ENCODE data around the gene SDC3. TPM values are rescaled to one million over a fixed set of nuclear protein-coding genes. Genes with fewer than 3 reads are reported as not detected.
"Not testable (repeated sequence)": the region's sequence is repeated elsewhere in the genome, so short reads cannot be mapped to it uniquely, and the experiment has no call there.

Gene SDC3
- total and polyA plus RNA-seq, 5 donors from 2014 or later = 0.12 TPM; not detected in 4

GRCh38 chr1:30868833-30869435 lies 39.6 kb downstream of the SDC3 start:
- H3K9me3 ChIP-seq (ENCODE audit: control insufficient read depth in 2 of 2, low read length in 2 of 2) = no peaks in the 10 kb centered on the region
- no peaks in the 10 kb centered on the region for H3K4me1 ChIP-seq (ENCODE audit: control insufficient read depth, insufficient read depth, low read length, poor library complexity, severe bottlenecking)
- no peak overlapping the region for H3K27ac Mint-ChIP-seq
- ATAC-seq (ENCODE audit: low read depth in 2 of 2) (no peak), DNase-seq (no peak)
- H3K4me3 ChIP-seq (ENCODE audit: low read depth, low read length) = no peak overlapping the region
- no peaks in the 10 kb centered on the region for H3K36me3 Mint-ChIP-seq
- H3K27ac ChIP-seq (ENCODE audit: insufficient read depth, low read length, poor library complexity, severe bottlenecking) = no peak overlapping the region
- H3K27me3 Mint-ChIP-seq = peaks cover 26% of the 10 kb centered on the region
- peaks cover 0 to 2% (median 0%) of the 10 kb centered on the region in 7 donors for H3K9me3 Mint-ChIP-seq
- peaks cover 0 to 2% (median 0%) of the 10 kb centered on the region in 4 donors for H3K4me1 Mint-ChIP-seq
- no peaks in the 10 kb centered on the region for H3K27me3 ChIP-seq (ENCODE audit: control insufficient read depth, insufficient read depth, low read length)
- H3K36me3 ChIP-seq (ENCODE audit: control insufficient read depth, insufficient read depth, low read length) = no peaks in the 10 kb centered on the region
- H3K4me3 Mint-ChIP-seq = no peak overlapping the region

- H3K36me3 ChIP-seq (ENCODE audit: control insufficient read depth, insufficient read depth, low read length); ATAC-seq (ENCODE audit: low read depth in 2 of 2); H3K4me1 ChIP-seq (ENCODE audit: control insufficient read depth, insufficient read depth, low read length, poor library complexity, severe bottlenecking); H3K27ac Mint-ChIP-seq; H3K36me3 Mint-ChIP-seq; H3K27ac ChIP-seq (ENCODE audit: insufficient read depth, low read length, poor library complexity, severe bottlenecking); H3K4me1 Mint-ChIP-seq; H3K4me3 Mint-ChIP-seq; H3K27me3 ChIP-seq (ENCODE audit: control insufficient read depth, insufficient read depth, low read length); H3K9me3 ChIP-seq (ENCODE audit: control insufficient read depth in 2 of 2, low read length in 2 of 2); DNase-seq; H3K4me3 ChIP-seq (ENCODE audit: low read depth, low read length); H3K9me3 Mint-ChIP-seq: not testable (repeated sequence)
- H3K27me3 Mint-ChIP-seq = peaks cover 26% of the 10 kb centered on the region
Measured at GRCh38 chr1:30868057-30868456, 40.5 kb downstream of the SDC3 start.

GRCh38 chr1:30867537-30867936 lies 41.0 kb downstream of the SDC3 start:
- Histone ChIP-seq H3K9me3 (ENCODE audit: control insufficient read depth in 2 of 2, low read length in 2 of 2) (no peaks in the 10 kb centered on the region), H3K4me1 (ENCODE audit: control insufficient read depth, insufficient read depth, low read length, poor library complexity, severe bottlenecking) (no peaks in the 10 kb centered on the region), H3K27me3 (ENCODE audit: control insufficient read depth, insufficient read depth, low read length) (no peaks in the 10 kb centered on the region), H3K36me3 (ENCODE audit: control insufficient read depth, insufficient read depth, low read length) (no peaks in the 10 kb centered on the region), H3K4me3 (ENCODE audit: low read depth, low read length) (no peak overlapping the region), H3K27ac (ENCODE audit: insufficient read depth, low read length, poor library complexity, severe bottlenecking) (no peak overlapping the region)
- Mint-ChIP-seq H3K9me3 (peaks cover 0 to 2% (median 0%) of the 10 kb centered on the region in 7 donors), H3K27ac (no peak overlapping the region), H3K36me3 (no peaks in the 10 kb centered on the region), H3K27me3 (peaks cover 28% of the 10 kb centered on the region), H3K4me1 (peaks cover 0 to 2% (median 0%) of the 10 kb centered on the region in 4 donors), H3K4me3 (no peak overlapping the region)
- ATAC-seq (ENCODE audit: low read depth in 2 of 2) (no peak), DNase-seq (no peak)

GRCh38 chr1:30866594-30866993 lies 42.0 kb downstream of the SDC3 start:
- Mint-ChIP-seq H3K27ac (no peak overlapping the region), H3K36me3 (no peaks in the 10 kb centered on the region), H3K4me3 (no peak overlapping the region), H3K27me3 (peaks cover 34% of the 10 kb centered on the region), H3K4me1 (peaks cover 0 to 2% (median 0%) of the 10 kb centered on the region in 4 donors), H3K9me3 (peaks cover 0 to 2% (median 0%) of the 10 kb centered on the region in 7 donors)
- H3K4me3 ChIP-seq (ENCODE audit: low read depth, low read length) = no peak overlapping the region
- DNase-seq = no peak
- H3K36me3 ChIP-seq (ENCODE audit: control insufficient read depth, insufficient read depth, low read length) = no peaks in the 10 kb centered on the region
- no peak for ATAC-seq (ENCODE audit: low read depth in 2 of 2)
- H3K27ac ChIP-seq (ENCODE audit: insufficient read depth, low read length, poor library complexity, severe bottlenecking) = no peak overlapping the region
- no peaks in the 10 kb centered on the region for H3K27me3 ChIP-seq (ENCODE audit: control insufficient read depth, insufficient read depth, low read length)
- no peaks in the 10 kb centered on the region for H3K4me1 ChIP-seq (ENCODE audit: control insufficient read depth, insufficient read depth, low read length, poor library complexity, severe bottlenecking)
- H3K9me3 ChIP-seq (ENCODE audit: control insufficient read depth in 2 of 2, low read length in 2 of 2) = no peaks in the 10 kb centered on the region

- Histone ChIP-seq H3K4me1 (ENCODE audit: control insufficient read depth, insufficient read depth, low read length, poor library complexity, severe bottlenecking) (no peaks in the 10 kb centered on the region), H3K36me3 (ENCODE audit: control insufficient read depth, insufficient read depth, low read length) (no peaks in the 10 kb centered on the region), H3K9me3 (ENCODE audit: control insufficient read depth in 2 of 2, low read length in 2 of 2) (no peaks in the 10 kb centered on the region), H3K4me3 (ENCODE audit: low read depth, low read length) (no peak overlapping the region), H3K27ac (ENCODE audit: insufficient read depth, low read length, poor library complexity, severe bottlenecking) (no peak overlapping the region), H3K27me3 (ENCODE audit: control insufficient read depth, insufficient read depth, low read length) (no peaks in the 10 kb centered on the region)
- ATAC-seq (ENCODE audit: low read depth in 2 of 2) = no peak
- Mint-ChIP-seq H3K4me1 (peaks cover 0 to 2% (median 0%) of the 10 kb centered on the region in 4 donors), H3K9me3 (peaks cover 0 to 2% (median 0%) of the 10 kb centered on the region in 7 donors), H3K36me3 (no peaks in the 10 kb centered on the region), H3K27ac (no peak overlapping the region), H3K27me3 (peaks cover 34% of the 10 kb centered on the region), H3K4me3 (no peak overlapping the region)
- DNase-seq = no peak
Measured at GRCh38 chr1:30864681-30865080, 43.9 kb downstream of the SDC3 start.

- Mint-ChIP-seq H3K9me3 (peaks cover 0 to 2% (median 0%) of the 10 kb centered on the region in 7 donors), H3K27me3 (peaks cover 34% of the 10 kb centered on the region), H3K36me3 (no peaks in the 10 kb centered on the region), H3K27ac (no peak overlapping the region), H3K4me3 (no peak overlapping the region), H3K4me1 (no peaks in the 10 kb centered on the region)
- no peak for DNase-seq
- H3K27me3 ChIP-seq (ENCODE audit: control insufficient read depth, insufficient read depth, low read length) = no peaks in the 10 kb centered on the region
- H3K4me3 ChIP-seq (ENCODE audit: low read depth, low read length) = no peak overlapping the region
- H3K9me3 ChIP-seq (ENCODE audit: control insufficient read depth in 2 of 2, low read length in 2 of 2) = no peaks in the 10 kb centered on the region
- no peak for ATAC-seq (ENCODE audit: low read depth in 2 of 2)
- H3K36me3 ChIP-seq (ENCODE audit: control insufficient read depth, insufficient read depth, low read length) = no peaks in the 10 kb centered on the region
- no peak overlapping the region for H3K27ac ChIP-seq (ENCODE audit: insufficient read depth, low read length, poor library complexity, severe bottlenecking)
- no peaks in the 10 kb centered on the region for H3K4me1 ChIP-seq (ENCODE audit: control insufficient read depth, insufficient read depth, low read length, poor library complexity, severe bottlenecking)
Measured at GRCh38 chr1:30863858-30864604, 44.5 kb downstream of the SDC3 start.

- H3K4me1 Mint-ChIP-seq = peaks cover 0 to 2% (median 0%) of the 10 kb centered on the region in 4 donors
- peaks cover 0 to 1% (median 0%) of the 10 kb centered on the region in 7 donors for H3K9me3 Mint-ChIP-seq
- Histone ChIP-seq H3K27me3 (ENCODE audit: control insufficient read depth, insufficient read depth, low read length) (no peaks in the 10 kb centered on the region), H3K4me1 (ENCODE audit: control insufficient read depth, insufficient read depth, low read length, poor library complexity, severe bottlenecking) (no peaks in the 10 kb centered on the region), H3K4me3 (ENCODE audit: low read depth, low read length) (no peak overlapping the region), H3K36me3 (ENCODE audit: control insufficient read depth, insufficient read depth, low read length) (no peaks in the 10 kb centered on the region), H3K9me3 (ENCODE audit: control insufficient read depth in 2 of 2, low read length in 2 of 2) (no peaks in the 10 kb centered on the region), H3K27ac (ENCODE audit: insufficient read depth, low read length, poor library complexity, severe bottlenecking) (no peak overlapping the region)
- peaks cover 14% of the 10 kb centered on the region for H3K27me3 Mint-ChIP-seq
- no peak for ATAC-seq (ENCODE audit: low read depth in 2 of 2)
- H3K4me3 Mint-ChIP-seq = no peak overlapping the region
- no peaks in the 10 kb centered on the region for H3K36me3 Mint-ChIP-seq
- H3K27ac Mint-ChIP-seq = no peak overlapping the region
- no peak for DNase-seq
Measured at GRCh38 chr1:30860320-30860652, 48.3 kb downstream of the SDC3 start.

- Histone ChIP-seq H3K4me3 (ENCODE audit: low read depth, low read length) (no peak overlapping the region), H3K36me3 (ENCODE audit: control insufficient read depth, insufficient read depth, low read length) (no peaks in the 10 kb centered on the region), H3K9me3 (ENCODE audit: control insufficient read depth in 2 of 2, low read length in 2 of 2) (no peaks in the 10 kb centered on the region), H3K4me1 (ENCODE audit: control insufficient read depth, insufficient read depth, low read length, poor library complexity, severe bottlenecking) (no peaks in the 10 kb centered on the region), H3K27ac (ENCODE audit: insufficient read depth, low read length, poor library complexity, severe bottlenecking) (no peak overlapping the region), H3K27me3 (ENCODE audit: control insufficient read depth, insufficient read depth, low read length) (peaks cover 3% of the 10 kb centered on the region)
- H3K4me3 Mint-ChIP-seq = no peak overlapping the region
- ATAC-seq (ENCODE audit: low read depth in 2 of 2) = no peak
- peaks cover 13% of the 10 kb centered on the region for H3K27me3 Mint-ChIP-seq
- H3K9me3 Mint-ChIP-seq = peaks cover 0 to 2% (median 0%) of the 10 kb centered on the region in 7 donors
- H3K4me1 Mint-ChIP-seq = peaks cover 0 to 2% (median under 1%) of the 10 kb centered on the region in 4 donors
- H3K27ac Mint-ChIP-seq = no peak overlapping the region
- DNase-seq = no peak
- no peaks in the 10 kb centered on the region for H3K36me3 Mint-ChIP-seq
Measured at GRCh38 chr1:30857964-30858363, 50.6 kb downstream of the SDC3 start.

Measured in CD4-positive, CD25-positive, alpha-beta regulatory T cell (primary cell).